ENCODE measurements around the gene TTC28.

- TF ChIP-seq, protein P1, sequence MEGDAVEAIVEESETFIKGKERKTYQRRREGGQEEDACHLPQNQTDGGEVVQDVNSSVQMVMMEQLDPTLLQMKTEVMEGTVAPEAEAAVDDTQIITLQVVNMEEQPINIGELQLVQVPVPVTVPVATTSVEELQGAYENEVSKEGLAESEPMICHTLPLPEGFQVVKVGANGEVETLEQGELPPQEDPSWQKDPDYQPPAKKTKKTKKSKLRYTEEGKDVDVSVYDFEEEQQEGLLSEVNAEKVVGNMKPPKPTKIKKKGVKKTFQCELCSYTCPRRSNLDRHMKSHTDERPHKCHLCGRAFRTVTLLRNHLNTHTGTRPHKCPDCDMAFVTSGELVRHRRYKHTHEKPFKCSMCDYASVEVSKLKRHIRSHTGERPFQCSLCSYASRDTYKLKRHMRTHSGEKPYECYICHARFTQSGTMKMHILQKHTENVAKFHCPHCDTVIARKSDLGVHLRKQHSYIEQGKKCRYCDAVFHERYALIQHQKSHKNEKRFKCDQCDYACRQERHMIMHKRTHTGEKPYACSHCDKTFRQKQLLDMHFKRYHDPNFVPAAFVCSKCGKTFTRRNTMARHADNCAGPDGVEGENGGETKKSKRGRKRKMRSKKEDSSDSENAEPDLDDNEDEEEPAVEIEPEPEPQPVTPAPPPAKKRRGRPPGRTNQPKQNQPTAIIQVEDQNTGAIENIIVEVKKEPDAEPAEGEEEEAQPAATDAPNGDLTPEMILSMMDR (conservative IDR thresholded peaks at IDR 0.05 in 1 of 2, IDR thresholded peaks at IDR 0.05 in 1 of 2; ENCODE audit: low read depth in 1 of 2, low read length in 2 of 2) = no peak
- no peak for TF ChIP-seq EZH2 (IDR thresholded peaks at IDR 0.05; ENCODE audit: low read length, missing control alignments)
Observed at GRCh38 chr22:28021116-28021997, 658.3 kb downstream of the TTC28 start.
